ENCODE results near the gene TNFRSF12A.

DNA sequence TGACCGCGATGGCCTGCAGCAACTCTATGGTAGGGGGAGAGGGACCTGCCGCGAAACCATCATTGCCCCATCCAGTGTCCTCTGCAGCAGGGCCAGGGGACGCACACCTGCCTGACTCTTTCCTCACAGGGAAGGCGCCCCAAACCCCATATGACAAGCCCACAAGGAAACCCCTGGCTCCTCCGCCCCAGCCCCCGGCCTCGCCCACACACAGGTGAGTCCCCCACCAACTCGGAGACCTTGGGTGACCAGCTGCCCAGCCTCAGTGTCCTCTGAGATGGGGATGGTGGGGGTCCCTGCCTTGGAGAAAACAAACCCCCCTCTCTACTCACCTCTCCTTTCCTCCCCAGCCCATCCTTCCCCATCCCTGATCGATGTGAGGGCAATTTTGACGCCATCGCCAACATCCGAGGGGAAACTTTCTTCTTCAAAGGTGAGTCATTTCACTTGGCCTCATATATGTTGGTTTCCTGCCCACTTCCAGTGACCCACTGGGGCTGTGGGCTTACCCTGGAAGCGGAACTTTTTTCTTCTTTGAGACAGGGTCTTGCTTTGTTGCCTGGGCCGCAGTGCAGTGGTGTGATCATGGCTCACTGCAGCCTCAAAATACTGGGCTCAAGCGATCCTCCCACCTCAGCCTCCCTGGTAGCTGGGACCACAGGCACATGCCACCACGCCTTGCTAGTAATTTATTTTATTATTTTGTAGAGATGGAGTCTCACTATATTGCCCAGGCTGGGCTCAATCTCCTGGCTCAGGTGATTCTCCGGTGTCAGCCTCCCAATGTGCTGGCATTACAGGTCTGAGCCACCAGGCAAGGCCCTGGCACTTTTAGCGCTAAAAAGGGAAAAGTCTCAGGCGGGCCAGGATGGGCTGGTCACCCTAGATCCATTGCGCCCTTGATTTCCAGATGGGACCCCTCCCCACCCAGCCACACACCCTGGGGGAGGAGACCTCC is 37.3 kb downstream of the TNFRSF12A start:
- TF ChIP-seq GATA2 (IDR thresholded peaks at IDR 0.05; ENCODE audit: low read depth, low read length) (no peak), GATA3 (IDR thresholded peaks at IDR 0.05; ENCODE audit: low read depth, low read length) (no peak)

Data from SH-SY5Y (cell line).